Measurements from ENCODE around the gene IFIT3. TPM values are rescaled to one million over a fixed set of nuclear protein-coding genes. Genes with fewer than 3 reads are reported as not detected.

Gene IFIT3
- total and polyA plus RNA-seq, 2 donors from 2014 or later = 14.7 to 20.1 TPM

DNA sequence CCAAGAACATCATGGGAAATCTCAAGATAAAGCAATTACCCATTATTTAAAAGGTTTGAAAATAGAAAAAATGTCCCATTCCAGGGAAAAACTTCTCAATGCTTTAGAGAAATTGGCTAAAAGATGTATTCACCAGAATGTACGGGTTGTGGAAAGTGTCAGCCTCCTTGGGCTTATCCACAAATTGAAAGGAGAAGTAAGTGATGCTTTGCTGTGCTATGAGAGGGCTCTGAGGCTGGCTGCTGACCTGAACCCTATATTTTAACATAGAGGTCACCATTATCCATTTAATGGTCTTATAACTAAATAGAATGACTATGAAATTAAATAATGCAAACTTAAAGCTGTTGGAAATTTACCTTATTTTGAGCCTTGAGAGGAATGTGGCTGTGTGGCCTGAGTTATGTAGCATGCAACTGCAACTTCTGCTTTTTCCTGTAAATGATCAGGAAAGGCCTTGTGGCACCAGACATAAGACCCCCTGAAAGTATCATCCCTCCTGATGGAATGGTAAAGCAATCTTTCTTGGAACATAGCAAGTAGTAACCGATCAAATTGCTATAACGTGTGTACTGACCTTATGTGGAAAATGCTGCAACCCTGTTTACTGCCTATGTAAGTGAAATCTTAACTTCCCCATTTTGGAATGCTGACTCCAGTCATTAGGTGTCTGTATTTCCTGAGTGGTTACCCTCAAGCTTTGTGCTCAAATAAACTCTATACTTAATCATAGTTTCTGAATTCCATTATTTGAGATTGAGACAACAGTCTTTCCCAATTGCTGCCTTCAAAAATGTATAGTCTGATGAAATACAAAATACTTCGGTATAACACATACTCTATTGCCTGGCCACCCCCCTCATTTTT is 56.9 kb downstream of the IFIT3 start:
- no peak for FAIRE-seq
- no peak overlapping the region for H3K4me3 ChIP-seq (ENCODE audit: low read length in 3 of 3)
- no peak for TF ChIP-seq CTCF (IDR thresholded peaks at IDR 0.05; ENCODE audit: borderline replicate concordance, extremely low read depth, insufficient read depth)

DNA sequence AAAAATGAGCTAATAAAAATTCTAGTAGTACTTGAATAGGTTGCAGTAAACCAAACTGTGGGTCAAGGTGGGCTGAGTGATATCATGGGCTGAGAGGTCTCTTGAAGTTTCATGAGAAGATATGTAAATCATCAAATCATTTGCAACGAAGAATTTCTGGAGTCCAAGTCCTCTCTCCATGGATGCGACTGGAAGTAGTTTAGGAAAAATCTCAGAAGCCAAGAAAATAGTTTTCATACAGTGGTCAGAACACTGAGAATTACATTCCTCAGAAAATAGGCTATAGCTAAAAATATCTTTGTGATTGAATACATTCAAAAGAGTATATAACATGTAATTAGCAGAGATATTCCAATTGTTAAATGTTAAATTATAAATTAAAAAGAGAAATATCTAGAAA is 61.0 kb downstream of the IFIT3 start:
- no peak for FAIRE-seq
- no peak for DNase-seq
- TF ChIP-seq CTCF (IDR thresholded peaks at IDR 0.05; ENCODE audit: borderline replicate concordance, extremely low read depth, insufficient read depth) = no peak
- H3K27me3 ChIP-seq (ENCODE audit: control insufficient read depth, insufficient read depth, low read length) = no peaks in the 10 kb centered on the region
- no peaks in the 10 kb centered on the region for H3K36me3 ChIP-seq (ENCODE audit: control insufficient read depth in 2 of 3, insufficient read depth in 3 of 3, low read length in 3 of 3)
- no peak overlapping the region for H3K4me3 ChIP-seq (ENCODE audit: low read length in 3 of 3)
- no peaks in the 10 kb centered on the region for H3K9me3 ChIP-seq (ENCODE audit: control insufficient read depth in 2 of 3, insufficient read depth in 1 of 3, low read length in 3 of 3)
- H3K9ac ChIP-seq (ENCODE audit: low read length in 3 of 3) = no peak overlapping the region
- intact Hi-C loops (cut with DNase I) = no loop called here
- no peak overlapping the region for H3K27ac ChIP-seq (ENCODE audit: low read depth in 2 of 2, low read length in 2 of 2)
- peaks cover 0 to 6% (median 4%) of the 10 kb centered on the region in 3 donors for H3K4me1 ChIP-seq (ENCODE audit: control insufficient read depth in 2 of 3, insufficient read depth in 2 of 3, low read depth in 1 of 3, low read length in 3 of 3)

More for the DNA sequence above, 56.9 kb downstream of the IFIT3 start:
- Histone ChIP-seq H3K27me3 (ENCODE audit: control insufficient read depth, insufficient read depth, low read length) (no peaks in the 10 kb centered on the region), H3K9ac (ENCODE audit: low read length in 3 of 3) (no peak overlapping the region), H3K9me3 (ENCODE audit: control insufficient read depth in 2 of 3, insufficient read depth in 1 of 3, low read length in 3 of 3) (no peaks in the 10 kb centered on the region), H3K36me3 (ENCODE audit: control insufficient read depth in 2 of 3, insufficient read depth in 3 of 3, low read length in 3 of 3) (no peaks in the 10 kb centered on the region), H3K27ac (ENCODE audit: low read depth in 2 of 2, low read length in 2 of 2) (no peak overlapping the region), H3K4me1 (ENCODE audit: control insufficient read depth in 2 of 3, insufficient read depth in 2 of 3, low read depth in 1 of 3, low read length in 3 of 3) (no peaks in the 10 kb centered on the region)
- intact Hi-C loops (cut with DNase I) = no loop called here
- DNase-seq = no peak

DNA sequence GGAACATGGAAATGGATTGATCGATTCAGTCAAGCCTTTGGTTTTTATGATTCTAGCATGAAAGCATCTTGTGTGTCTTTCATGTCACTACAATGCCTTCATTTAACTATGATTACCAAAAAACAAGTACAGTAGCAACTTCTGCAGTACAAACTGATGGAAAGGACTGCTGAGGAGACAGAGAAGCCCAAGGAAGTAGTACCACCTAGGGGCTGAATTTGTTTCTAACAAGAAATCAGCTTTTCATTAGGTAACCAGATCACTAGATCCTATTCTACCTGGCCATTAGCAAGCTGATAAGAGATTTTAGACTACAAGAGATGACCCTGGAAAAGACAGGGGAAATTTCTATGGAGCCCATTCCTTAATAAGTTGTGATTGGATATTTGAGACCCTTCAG is 61.5 kb downstream of the IFIT3 start:
- Histone ChIP-seq H3K9me3 (ENCODE audit: control insufficient read depth in 2 of 3, insufficient read depth in 1 of 3, low read length in 3 of 3) (no peaks in the 10 kb centered on the region), H3K9ac (ENCODE audit: low read length in 3 of 3) (no peak overlapping the region), H3K27ac (ENCODE audit: low read depth in 2 of 2, low read length in 2 of 2) (no peak overlapping the region), H3K27me3 (ENCODE audit: control insufficient read depth, insufficient read depth, low read length) (no peaks in the 10 kb centered on the region), H3K36me3 (ENCODE audit: control insufficient read depth in 2 of 3, insufficient read depth in 3 of 3, low read length in 3 of 3) (no peaks in the 10 kb centered on the region), H3K4me3 (ENCODE audit: low read length in 3 of 3) (no peak overlapping the region), H3K4me1 (ENCODE audit: control insufficient read depth in 2 of 3, insufficient read depth in 2 of 3, low read depth in 1 of 3, low read length in 3 of 3) (peaks cover 4 to 6% (median 6%) of the 10 kb centered on the region in 3 donors)
- intact Hi-C loops (cut with DNase I) = no loop called here
- peak; percentile 39 for TF ChIP-seq CTCF (IDR thresholded peaks at IDR 0.05; ENCODE audit: borderline replicate concordance, extremely low read depth, insufficient read depth)
- FAIRE-seq (no peak), DNase-seq (peak in 2 of 5 donors; percentile 31 to 50)

Other genes with a start within 250 kb of the IFIT3 start
- 3.2 TPM for gene CH25H, start 120.7 kb upstream of the IFIT3 start, total RNA-seq
- 1.2 TPM for gene CH25H, start 120.7 kb upstream of the IFIT3 start, polyA plus RNA-seq (ENCODE audit: insufficient read depth, low read depth, low replicate concordance)
- 84.5 TPM for gene LIPA, start 76.2 kb upstream of the IFIT3 start, total RNA-seq
- gene LIPA, start 76.2 kb upstream of the IFIT3 start, polyA plus RNA-seq (ENCODE audit: insufficient read depth, low read depth, low replicate concordance) = 43.8 TPM
- 12.2 TPM for gene IFIT2, start 26.0 kb upstream of the IFIT3 start, total RNA-seq
- 6.9 TPM for gene IFIT2, start 26.0 kb upstream of the IFIT3 start, polyA plus RNA-seq (ENCODE audit: insufficient read depth, low read depth, low replicate concordance)
- not detected for gene IFIT1B, start 50.1 kb downstream of the IFIT3 start, total RNA-seq
- not detected for gene IFIT1B, start 50.1 kb downstream of the IFIT3 start, polyA plus RNA-seq (ENCODE audit: insufficient read depth, low read depth, low replicate concordance)
- 16.9 TPM for gene IFIT1, start 64.6 kb downstream of the IFIT3 start, total RNA-seq
- 40.9 TPM for gene IFIT1, start 64.6 kb downstream of the IFIT3 start, polyA plus RNA-seq (ENCODE audit: insufficient read depth, low read depth, low replicate concordance)
- gene IFIT5, start 86.6 kb downstream of the IFIT3 start, total RNA-seq = 23.3 TPM
- 11.0 TPM for gene IFIT5, start 86.6 kb downstream of the IFIT3 start, polyA plus RNA-seq (ENCODE audit: insufficient read depth, low read depth, low replicate concordance)
- 38.8 TPM for gene SLC16A12, start 207.6 kb downstream of the IFIT3 start, total RNA-seq
- gene SLC16A12, start 207.6 kb downstream of the IFIT3 start, polyA plus RNA-seq (ENCODE audit: insufficient read depth, low read depth, low replicate concordance) = 19.0 TPM

Data from kidney (tissue), 14 donors.